Measurements from ENCODE around the gene AK3.
"Not testable (repeated sequence)": the region's sequence is repeated elsewhere in the genome, so short reads cannot be mapped to it uniquely, and the experiment has no call there.

AK3 gene

DNA sequence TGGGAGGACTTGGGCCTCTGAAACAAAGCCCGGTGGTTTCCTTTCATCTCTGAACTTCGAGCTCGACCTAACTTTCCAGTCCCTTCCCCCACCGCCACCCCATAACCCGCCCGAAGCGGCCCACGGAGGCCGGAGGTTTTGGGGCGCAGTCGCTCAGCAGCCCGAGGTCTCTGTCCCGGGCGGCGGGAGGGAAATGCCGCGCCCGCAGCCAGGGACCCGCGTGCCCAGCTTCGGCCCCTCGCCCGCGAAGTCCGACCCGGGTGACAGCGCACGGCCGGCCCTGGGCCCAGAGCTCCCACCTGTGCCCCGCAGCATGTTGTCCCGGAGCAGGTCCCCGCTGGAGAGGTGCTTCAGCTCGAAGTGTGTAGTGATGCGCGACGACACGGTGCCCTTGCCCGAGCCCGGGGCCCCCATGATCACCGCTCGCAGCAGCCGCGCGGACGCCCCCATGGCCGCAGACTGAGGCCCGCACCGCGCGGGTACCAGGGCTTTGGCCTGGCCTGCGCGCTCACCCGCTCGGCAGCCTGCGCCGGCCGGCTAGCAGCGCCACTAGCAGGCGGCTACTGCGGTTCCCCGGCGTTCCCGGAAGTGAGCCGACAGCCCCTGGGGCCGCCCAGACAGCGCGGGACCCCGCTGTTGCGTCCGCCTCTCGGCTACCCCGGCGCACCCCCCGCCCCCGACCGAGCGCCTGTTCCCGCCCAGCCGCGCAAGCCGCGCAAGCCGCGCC lies at the start of gene AK3:
AK3 (minus strand) TSS at position 565 of the 727 bp plus-strand sequence; CDS start at position 450, 115 bp downstream.
- in situ Hi-C loops (cut with HindIII; ENCODE audit: low sequenced_read_pairs) = no loop called here

DNA sequence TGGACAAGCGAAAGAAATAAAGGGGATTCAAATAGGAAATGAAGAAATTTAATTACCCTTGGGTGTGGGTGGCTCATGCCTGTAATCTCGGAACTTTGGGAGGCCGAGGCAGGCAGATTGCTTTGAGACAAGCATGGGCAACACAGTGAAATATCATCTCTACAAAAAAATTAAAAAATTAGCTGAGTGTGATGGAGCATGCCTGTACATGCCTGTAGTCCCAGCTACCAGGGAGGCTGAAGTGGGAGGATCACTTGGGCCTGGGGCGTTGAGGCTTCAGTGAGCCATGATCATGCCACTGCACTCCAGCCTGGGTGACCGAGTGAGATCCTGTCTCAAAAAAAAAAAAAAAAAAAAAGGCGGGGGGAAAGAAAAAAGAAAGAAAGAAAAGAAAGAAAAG lies 47.7 kb upstream of the AK3 start:
- in situ Hi-C loops (cut with HindIII; ENCODE audit: low sequenced_read_pairs) = no loop called here

DNA sequence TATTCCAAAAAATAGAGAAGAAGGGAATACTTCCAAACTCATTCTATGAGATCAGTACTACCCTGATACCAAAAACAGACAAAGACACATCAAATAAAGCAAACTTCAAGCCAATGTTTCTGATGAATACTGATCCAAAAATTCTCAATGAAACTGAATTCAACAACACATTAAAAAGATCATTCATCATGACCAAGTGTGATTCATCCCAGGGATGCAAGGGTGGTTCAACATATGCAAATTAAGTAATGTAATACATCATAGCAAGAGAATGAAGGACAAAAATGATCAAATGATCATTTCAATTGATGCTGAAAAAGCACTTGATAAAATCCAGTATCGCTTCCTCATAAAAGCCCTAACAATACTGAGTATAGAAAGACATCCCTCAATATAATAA lies 46.9 kb upstream of the AK3 start:
- in situ Hi-C loops (cut with HindIII; ENCODE audit: low sequenced_read_pairs) = no loop called here

DNA sequence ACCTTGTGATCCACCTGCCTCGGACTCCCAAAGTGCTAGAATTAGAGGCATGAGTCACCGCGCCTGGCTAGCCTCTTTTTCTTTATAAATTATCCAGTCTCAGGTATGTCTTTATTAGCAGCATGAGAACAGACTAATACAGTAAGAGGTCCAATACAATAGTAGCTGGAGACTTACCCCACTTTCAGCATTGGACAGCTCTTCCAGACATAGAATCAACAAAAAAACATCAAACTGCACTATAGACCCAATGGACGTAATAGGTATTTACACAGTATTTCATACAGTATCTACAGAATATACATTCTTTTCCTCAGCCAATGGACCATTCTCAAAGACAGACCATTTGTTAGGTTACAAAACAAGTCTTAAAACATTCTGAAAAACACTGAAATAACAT lies 45.6 kb upstream of the AK3 start:
- in situ Hi-C loops (cut with HindIII; ENCODE audit: low sequenced_read_pairs) = no loop called here

DNA sequence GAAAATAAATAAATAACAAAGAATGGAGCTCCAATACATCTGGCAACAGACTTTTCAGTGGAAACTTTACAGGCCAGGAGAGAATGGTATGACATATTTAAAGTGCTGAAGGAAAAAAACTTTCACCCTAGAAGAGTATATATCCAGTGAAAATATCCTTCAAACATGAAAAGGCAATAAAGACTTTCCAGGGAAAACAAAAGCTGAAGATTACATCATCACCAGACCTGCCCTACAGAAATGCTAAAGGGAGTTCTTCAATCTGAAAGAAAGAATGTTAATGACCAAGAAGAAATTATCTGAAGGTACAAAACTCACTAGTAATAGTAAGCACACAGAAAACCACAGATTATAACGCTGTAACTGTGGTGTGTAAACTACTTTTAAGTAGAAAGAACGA lies 43.4 kb upstream of the AK3 start:
- in situ Hi-C loops (cut with HindIII; ENCODE audit: low sequenced_read_pairs) = no loop called here

DNA sequence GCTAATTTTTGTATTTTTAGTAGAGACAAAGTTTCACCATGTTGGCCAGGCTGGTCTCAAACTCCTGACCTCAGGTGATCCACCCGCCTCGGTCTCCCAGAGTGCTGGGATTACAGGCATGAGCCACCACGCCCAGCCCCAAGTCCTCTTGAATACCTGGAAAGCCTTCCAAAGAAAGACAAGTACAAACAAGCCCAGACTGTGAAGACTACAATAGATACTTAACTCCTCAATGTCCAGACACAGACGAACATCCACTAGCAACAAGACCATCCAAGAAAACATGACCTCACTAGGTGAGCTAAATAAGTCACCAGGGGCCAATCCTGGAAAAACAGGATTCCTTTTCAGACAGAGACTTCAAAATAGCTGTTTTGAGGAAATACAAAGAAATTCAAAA lies 42.2 kb upstream of the AK3 start:
- in situ Hi-C loops (cut with HindIII; ENCODE audit: low sequenced_read_pairs) = not testable (repeated sequence)

DNA sequence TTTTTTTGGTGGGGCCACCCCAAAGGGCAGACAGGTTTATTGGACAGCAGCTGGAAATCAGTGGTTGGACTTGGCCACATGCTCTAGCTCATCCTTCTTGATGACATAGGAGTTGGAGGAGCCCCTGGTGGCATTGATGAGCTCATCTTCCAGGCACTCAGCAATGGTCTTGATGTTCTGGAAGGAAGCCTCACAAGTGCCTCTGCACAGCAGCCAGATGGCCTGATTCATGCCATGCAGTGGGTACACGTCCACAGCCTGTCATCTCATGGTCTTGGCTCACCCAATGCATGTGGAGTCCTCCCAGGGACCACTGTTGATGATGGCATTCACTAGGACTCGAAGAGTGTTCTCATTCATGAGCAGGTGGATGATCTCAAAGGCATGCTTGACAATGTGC lies 40.4 kb upstream of the AK3 start:
- in situ Hi-C loops (cut with HindIII; ENCODE audit: low sequenced_read_pairs) = no loop called here

DNA sequence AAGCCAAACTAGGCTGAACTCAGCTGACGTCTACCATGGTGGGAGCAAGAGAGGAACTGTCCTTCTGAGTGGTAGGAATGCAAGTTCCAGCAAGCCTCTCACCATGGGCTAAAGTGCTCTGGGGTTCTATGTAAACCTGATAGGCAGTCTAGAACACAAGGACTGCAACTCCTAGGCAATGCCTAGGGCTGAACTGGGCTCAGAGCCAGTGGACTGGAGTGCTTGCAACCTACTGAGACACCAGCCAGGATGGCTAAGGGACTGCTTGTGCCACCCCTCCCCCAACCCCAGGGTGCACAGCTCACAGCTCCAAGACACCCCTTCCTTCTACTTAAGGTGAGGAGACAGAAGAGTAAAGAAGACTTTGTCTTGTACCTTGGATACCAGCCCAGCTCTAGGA lies 39.6 kb upstream of the AK3 start:
- in situ Hi-C loops (cut with HindIII; ENCODE audit: low sequenced_read_pairs) = no loop called here

DNA sequence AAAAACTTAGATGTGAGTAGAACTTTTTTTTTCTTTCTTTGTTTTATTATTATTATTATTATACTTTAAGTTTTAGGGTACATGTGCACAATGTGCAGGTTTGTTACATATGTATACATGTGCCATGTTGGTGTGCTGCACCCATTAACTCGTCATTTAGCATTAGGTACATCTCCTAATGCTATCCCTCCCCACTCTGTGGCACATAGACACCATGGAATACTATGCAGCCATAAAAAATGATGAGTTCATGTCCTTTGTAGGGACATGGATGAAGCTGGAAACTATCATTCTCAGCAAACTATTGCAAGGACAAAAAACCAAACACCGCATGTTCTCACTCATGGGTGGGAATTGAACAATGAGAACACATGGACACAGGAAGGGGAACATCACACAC lies 34.0 kb upstream of the AK3 start:
- in situ Hi-C loops (cut with HindIII; ENCODE audit: low sequenced_read_pairs) = not testable (repeated sequence)

DNA sequence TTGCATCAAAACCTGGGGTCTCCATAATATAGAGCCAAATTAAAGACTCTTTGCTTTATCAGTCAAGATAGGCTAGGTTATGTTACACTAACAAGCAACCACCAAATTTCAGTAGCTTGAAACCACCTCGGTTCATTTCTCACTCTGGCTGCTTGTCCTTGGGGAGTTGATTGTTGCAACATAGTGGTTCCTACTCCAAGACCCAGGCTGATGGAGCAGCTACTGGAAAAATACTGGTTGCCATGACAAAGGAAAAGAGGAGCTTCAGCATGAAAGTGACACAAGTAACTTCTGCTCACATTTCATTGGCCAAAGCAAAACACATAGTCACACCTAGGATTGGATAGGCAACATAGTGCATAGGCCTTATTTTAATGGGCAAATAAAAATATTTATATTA lies 33.2 kb upstream of the AK3 start:
- in situ Hi-C loops (cut with HindIII; ENCODE audit: low sequenced_read_pairs) = no loop called here

DNA sequence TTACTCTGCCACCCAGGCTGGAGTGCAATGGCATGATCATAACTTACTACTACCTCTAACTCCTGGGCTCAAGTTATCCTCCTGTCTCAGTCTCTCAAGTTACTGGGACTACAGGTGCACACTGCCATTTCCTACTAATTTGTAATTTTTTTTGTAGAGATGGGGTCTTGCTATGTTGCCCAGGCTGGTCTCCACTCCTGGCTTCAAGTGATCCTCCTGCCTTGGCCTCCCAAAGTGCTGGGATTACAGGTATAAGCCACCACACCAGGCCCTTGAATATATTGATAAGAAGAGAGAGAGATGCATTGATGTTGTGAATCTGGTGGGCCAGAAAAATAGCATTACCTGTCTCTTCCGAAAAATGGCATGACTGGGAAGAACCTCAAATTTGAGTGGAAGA lies 30.8 kb upstream of the AK3 start:
- in situ Hi-C loops (cut with HindIII; ENCODE audit: low sequenced_read_pairs) = no loop called here

DNA sequence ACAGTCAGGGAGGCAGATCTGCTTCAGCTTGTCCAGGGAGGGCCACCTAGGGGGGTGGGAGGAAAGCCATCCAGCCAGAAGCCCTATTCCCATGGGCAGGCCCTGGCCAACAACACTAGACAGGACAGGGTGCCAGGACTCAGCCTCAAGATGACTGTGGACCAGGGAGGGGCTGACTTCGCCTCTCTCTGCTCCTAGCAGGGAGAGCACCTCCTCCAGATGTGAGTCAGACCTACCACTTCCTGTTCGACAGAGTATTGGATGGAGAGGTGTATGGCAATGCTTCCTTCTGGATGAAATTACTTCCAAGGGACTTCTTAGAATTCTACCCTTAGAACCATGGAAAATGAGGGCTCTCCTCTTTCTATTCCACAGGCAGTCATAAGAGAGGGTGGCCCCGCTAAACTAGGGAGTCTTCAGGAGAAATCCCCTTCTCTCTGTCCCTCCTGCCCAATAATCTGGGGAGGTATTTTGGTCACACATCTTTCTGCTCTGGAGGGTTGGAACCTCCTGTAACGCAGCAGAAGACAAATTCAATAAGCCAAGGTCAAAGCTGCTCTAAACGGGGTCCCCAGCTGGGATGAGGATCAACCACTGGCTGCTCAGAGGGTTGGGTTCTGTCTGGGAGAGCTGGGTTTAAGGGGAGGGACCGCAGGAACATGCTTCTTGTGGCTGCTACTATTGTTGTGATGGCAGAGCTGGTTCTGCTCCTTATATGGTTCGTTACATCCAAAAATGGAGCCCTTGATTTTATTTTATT lies 28.5 kb upstream of the AK3 start:
- in situ Hi-C loops (cut with HindIII; ENCODE audit: low sequenced_read_pairs) = no loop called here

DNA sequence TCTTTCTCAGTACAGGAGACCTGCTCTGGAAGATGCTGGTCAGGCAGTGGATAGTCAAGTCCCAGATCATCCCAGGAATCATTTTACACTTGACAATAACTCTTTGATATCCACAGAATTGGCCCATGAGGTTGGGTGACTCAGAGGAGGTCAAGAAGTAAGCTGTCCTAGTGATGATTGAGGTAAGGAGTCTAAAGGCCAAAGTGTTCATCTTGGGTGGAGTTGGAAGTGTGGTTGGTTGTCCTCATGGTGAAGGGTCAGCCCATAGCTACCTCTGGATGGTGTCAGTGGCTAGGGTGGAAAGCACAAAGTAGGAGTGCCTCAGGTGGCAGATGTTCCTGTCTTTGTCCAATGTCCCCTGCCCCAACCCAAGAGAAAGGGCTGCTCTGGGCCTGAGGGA lies 27.7 kb upstream of the AK3 start:
- in situ Hi-C loops (cut with HindIII; ENCODE audit: low sequenced_read_pairs) = no loop called here

DNA sequence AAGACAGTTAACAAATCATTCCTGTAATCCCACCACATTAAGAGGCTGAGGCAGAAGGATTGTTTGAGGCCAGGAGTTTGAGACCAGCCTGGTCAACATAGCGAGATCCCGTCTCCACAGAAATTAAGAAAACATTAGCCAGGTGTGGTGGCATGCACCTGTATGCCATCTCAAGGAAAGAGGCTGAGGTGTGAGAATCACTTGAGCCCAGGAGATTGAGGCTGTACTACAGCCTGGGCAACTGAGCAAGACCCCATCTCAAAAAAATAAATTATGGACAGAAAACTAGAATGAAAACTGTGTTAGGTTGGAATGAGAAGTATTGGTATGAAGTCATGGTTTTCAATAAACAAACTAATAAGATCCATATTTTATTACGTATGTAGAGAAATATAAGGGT lies 23.0 kb upstream of the AK3 start:
- in situ Hi-C loops (cut with HindIII; ENCODE audit: low sequenced_read_pairs) = no loop called here

DNA sequence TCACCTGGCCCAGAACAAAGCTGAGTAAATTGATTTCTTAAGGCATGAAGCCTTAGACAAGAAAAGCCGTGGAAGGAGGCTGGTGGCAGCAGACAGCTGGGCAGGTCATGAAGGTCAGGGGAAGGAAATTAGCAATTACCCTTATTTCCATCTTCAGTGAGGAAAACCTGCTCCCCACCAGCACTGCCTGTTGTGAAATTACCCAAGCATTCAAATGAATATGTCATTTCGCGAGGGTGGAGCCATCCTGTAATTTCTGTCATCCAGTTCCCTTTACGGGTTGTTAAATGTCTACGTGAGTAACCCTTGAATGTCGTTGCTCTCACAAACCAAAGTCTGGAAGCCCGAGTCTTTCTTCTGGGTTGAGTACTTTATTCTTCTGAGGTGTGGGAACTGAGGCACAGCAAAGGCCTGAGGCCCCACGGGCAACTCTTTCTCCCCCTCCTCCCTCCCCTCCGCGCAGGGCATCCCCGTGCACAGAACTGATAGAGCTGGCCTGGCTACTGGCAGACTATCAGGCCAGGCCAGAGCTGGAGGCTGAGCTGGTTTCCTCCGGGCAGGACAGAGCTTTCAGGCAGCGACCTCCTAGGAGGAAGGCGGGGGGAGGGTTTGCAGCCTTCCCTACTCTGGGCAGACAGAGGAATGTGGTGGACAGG lies 22.0 kb upstream of the AK3 start:
- in situ Hi-C loops (cut with HindIII; ENCODE audit: low sequenced_read_pairs) = no loop called here

DNA sequence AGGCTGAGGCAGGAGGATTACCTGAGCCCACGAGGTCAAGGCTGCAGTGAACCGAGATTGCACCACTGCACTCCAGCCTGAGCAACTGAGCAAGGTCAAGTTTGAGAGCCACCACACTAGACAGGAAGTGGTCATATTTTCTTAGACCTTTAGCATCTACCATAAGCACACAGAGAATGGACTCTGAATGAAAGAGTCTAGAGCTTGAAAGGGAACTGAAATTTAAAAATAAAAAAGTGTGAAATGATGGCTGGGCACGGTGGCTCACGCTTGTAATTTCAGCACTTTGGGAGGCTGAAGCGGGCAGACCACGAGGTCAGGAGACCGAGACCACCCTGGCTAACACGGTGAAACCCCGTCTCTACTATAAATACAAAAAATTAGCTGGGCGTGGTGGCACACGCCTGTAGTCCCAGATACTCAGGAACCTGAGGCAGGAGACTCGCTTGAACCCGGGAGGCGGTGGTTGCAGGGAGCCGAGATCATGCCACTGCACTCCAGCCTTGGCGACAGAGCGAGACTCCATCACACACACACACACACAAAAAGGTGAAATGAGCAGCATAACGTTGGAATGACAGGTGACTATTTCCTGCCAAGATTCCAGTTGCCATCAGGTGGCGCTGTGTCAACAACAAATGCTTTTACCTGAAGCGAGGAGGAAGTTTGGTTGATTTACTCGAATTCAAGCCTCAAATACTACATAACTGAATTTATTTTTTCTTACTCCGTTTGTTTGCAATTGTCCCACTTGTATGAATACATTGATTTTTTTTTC lies 21.3 kb upstream of the AK3 start:
- in situ Hi-C loops (cut with HindIII; ENCODE audit: low sequenced_read_pairs) = no loop called here

DNA sequence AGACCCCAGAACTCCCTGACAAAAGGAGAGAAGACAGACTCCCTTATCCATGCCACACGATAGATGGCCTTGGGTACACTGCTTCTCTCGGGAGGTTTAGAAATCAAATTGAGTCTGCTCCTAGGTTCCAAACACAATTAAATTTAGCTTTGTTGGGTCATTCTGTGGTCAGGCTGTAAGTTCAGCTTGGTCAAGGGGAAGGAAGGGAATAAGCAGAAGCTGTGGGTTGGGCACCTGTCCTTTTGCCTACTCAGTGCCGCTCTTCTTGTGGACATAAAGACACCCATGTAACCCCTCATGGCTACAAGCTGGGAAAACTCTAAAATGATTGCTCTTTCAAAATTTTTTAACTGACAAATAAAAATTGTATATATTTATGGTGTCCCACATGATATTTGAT lies 19.1 kb upstream of the AK3 start:
- in situ Hi-C loops (cut with HindIII; ENCODE audit: low sequenced_read_pairs) = no loop called here

DNA sequence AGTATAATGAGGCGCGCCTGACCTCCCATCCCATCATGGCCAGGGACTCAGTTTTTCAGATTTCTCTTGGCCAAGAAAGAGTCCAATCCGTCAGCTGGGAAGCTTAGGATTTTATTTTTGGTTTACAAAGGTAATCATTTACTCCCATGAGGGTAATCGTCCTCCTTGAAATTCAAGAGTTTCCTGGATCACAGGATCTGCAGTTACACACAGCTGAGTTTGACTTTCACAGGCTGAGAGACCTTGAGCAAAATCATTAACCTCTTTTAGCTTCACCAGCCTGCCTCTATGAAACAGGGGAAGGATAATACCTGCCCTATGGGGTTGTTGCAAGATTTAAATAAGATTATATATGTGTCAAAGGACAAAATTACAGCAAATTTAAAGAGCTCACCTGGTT lies 15.4 kb upstream of the AK3 start:
- in situ Hi-C loops (cut with HindIII; ENCODE audit: low sequenced_read_pairs) = no loop called here

DNA sequence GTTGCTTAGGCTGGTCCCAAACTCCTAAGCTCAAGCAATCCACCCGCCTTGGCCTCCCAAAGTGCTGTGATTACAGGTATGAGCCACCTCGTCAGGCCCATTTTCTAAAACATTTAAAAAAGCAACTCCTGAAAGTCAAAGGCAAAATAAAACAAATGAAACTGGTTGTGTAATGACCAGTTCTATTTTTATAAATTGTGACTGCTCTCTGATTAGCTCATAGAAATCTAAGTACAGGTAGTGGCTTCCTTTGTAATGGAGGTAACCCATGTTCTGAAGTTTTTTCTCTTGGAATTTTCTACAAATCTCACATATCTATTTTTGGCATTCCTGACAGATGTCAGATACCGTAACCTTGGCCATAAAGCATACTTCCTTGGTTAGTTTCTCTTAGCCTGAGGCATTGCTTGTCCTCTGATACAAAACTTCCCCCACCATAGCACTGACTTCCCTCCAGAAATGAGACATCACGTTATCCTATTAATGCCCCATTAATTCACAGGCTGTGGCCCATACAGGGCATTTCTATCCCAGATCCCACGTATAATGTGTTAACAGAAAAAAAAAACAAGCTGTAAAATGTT lies 14.1 kb upstream of the AK3 start:
- in situ Hi-C loops (cut with HindIII; ENCODE audit: low sequenced_read_pairs) = no loop called here

DNA sequence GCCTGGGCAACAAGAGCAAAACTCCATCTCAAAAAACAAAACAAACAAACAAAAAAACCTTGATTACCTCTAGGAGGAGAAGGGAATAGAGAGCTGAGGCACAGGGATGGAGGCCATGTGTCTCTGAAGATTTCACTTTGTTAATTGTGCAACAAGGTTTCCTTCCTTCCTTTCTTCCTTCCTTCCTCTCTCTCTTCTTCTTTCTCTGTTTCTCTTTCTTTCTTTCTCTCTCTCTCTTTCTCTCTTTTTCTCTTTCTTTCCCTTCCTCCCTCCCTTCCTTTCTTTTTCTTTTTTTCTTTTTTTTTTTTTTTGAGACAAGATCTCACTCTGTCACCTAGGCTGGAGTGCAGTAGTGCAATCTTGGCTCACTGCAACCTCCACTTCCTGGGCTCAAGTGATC lies 13.5 kb upstream of the AK3 start:
- in situ Hi-C loops (cut with HindIII; ENCODE audit: low sequenced_read_pairs) = not testable (repeated sequence)

Measured in DLD1 (cell line).